ENCODE measurements around the gene C9orf50. TPM values are rescaled to one million over a fixed set of nuclear protein-coding genes. Genes with fewer than 3 reads are reported as not detected.

The C9orf50 gene
- total RNA-seq, 2 donors from 2014 or later = not detected

DNA sequence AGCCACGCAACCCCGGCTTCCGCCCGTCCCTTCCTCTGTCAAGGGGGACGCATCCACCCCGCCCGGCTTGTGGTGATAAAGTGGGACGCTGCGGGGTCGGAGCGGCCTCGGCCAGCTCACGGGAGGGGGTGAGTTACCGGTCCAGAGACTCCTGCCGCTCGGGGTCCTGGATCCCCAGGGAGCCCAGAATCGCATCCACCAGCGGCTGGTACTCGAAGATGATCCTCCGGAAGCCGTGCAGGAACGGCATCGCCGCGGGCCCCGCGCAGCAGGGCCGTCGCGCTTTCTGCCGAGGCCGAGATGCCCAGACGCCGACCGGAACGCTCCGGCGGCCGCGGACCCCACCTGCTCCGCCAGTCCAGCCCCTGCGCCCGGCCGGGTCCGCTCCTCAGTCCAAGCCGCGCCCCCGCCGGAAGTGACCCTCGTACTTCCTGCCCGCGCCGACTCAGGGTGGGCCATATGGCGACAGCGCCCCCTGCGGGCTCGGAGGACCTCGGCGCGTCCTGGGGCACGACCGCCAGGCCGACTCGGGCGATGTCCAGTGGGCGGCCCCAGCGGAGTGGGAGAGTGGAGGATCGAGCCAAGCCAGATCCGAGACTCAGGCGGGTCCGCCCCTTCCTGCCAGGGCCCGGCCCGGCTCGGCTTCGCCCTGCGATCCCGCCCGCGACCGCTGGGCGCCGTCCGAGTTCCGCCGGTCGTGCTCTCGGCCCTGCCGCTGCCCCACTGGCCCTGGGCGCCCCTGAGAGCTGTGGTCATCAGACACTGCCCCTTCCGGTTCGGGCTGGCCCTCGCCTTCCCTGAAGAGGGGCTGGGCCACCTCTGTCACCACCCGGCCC, 21.1 kb upstream of the C9orf50 start, which contains the start of gene ASB6:
TSS of gene ASB6 (minus strand) at position 402 of the 836 bp plus-strand sequence. CDS start at position 250, 152 bp downstream.
- H3K9ac ChIP-seq (ENCODE audit: low read depth in 2 of 2, low read length in 2 of 2) = peak within 1 kb of the TSS; percentile 88 to 89
- H3K36me3 ChIP-seq = peaks cover 7% of the 10 kb centered on the region
- no peaks in the 10 kb centered on the region for H3K27me3 ChIP-seq
- TF ChIP-seq, protein P1, sequence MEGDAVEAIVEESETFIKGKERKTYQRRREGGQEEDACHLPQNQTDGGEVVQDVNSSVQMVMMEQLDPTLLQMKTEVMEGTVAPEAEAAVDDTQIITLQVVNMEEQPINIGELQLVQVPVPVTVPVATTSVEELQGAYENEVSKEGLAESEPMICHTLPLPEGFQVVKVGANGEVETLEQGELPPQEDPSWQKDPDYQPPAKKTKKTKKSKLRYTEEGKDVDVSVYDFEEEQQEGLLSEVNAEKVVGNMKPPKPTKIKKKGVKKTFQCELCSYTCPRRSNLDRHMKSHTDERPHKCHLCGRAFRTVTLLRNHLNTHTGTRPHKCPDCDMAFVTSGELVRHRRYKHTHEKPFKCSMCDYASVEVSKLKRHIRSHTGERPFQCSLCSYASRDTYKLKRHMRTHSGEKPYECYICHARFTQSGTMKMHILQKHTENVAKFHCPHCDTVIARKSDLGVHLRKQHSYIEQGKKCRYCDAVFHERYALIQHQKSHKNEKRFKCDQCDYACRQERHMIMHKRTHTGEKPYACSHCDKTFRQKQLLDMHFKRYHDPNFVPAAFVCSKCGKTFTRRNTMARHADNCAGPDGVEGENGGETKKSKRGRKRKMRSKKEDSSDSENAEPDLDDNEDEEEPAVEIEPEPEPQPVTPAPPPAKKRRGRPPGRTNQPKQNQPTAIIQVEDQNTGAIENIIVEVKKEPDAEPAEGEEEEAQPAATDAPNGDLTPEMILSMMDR (IDR thresholded peaks at IDR 0.05) = peak; percentile 100
- peak within 1 kb of the TSS; percentile 99 for H3K4me3 ChIP-seq
- peak within 1 kb of the TSS; percentile 71 for H3K27ac ChIP-seq
- H3K9me3 ChIP-seq = no peaks in the 10 kb centered on the region
- intact Hi-C loops (cut with DNase I) = loop anchor here (2.0 kb wide), 1 partner anchor 141 kb away; no protein-coding TSS in a partner anchor
- DNase-seq = peak; percentile 99
- peaks cover 14% of the 10 kb centered on the region for H3K4me1 ChIP-seq

DNA sequence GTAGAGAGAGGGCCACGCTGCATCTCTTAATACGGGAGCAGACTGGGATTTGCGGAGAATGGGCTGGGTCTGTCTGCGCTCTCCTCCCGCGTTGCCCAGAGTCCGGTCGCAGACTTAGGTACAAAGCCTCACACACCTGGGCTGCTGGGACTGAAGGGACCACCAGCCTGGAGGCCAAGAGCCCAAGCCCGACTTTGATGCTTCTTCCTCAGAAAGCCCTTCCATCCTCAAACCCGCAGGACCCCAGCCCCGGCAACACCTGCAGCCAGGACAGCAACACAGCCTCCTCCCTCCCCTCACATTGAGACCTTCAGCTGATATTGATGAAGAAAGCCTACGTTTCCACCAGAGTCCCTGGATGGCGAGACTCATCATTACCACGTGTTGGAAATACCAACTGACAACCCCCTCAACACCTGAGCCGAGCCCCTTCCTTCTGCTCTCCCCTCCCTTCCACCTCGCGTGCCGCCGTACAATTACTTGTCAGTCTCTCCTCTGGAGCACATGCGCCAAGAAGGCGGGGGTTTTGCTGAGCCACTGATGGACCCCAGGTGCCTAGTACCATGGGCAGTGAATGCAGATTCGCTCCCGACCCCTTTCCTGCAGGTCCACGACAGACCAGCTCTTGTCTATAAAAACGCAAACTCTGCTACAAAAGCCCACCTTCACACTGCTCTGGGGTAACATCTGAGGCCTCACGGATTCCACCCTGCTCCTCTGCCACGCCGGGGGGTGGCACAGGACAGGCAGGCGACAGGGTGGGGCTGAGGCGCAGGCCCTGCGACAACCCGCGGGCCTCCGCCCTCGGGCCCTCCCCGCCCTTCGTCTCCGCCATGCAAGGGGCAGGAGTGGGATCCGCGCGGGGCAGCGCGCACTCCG, 20.2 kb upstream of the C9orf50 start:
- H3K36me3 ChIP-seq = peaks cover 9% of the 10 kb centered on the region
- TF ChIP-seq, protein P1 (IDR thresholded peaks at IDR 0.05) = no peak
- no peak for DNase-seq
- H3K9me3 ChIP-seq = no peaks in the 10 kb centered on the region
- peaks cover 14% of the 10 kb centered on the region for H3K4me1 ChIP-seq
- no peaks in the 10 kb centered on the region for H3K27me3 ChIP-seq
- H3K27ac ChIP-seq = peak overlapping the region; percentile 71
- H3K4me3 ChIP-seq = peak overlapping the region; percentile 99
- peak overlapping the region; percentile 88 to 89 for H3K9ac ChIP-seq (ENCODE audit: low read depth in 2 of 2, low read length in 2 of 2)
- intact Hi-C loops (cut with DNase I) = no loop called here

DNA sequence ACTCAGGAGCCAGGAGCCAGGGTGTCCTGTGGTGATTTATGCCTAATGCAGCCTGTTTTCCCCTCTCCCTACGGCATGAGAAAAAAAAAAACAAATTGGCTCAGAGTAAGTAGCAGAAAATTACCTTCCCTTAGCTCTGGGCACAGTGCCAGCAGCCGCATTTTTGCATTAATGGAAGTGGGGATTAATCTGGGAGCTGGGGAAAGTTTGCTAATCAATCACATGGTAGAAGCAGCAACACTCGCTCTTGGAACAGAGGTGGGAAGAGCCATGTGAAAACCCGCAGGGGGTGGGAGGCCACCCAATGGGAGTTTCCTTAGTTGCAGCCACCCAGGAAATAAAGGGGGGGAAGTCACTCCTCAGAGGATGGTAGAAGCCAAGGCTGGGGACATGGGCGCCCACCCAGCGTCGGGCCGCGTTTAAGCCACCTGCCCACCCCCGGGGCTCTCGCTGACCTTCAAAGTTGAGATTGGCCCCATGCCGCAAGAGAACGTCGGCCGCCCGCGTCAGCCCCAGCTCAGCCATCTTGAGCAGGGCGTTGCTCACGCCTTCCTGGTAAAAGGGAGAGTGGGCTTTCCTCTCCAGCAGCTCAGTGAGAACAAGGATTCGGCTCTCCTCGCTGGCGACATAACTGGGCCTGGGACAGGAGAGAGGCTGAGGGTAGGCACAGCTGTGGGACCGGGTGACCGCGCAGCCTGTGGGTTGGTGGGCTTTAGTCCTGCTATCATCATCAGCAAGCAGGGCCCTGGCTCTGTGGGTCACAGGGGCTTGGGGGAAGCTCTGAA, 19.4 kb upstream of the C9orf50 start:
- H3K4me1 ChIP-seq = peaks cover 14% of the 10 kb centered on the region
- H3K27ac ChIP-seq = no peak overlapping the region
- H3K9me3 ChIP-seq = no peaks in the 10 kb centered on the region
- no peak overlapping the region for H3K9ac ChIP-seq (ENCODE audit: low read depth in 2 of 2, low read length in 2 of 2)
- intact Hi-C loops (cut with DNase I) = no loop called here
- DNase-seq = no peak
- H3K27me3 ChIP-seq = no peaks in the 10 kb centered on the region
- H3K36me3 ChIP-seq = peaks cover 14% of the 10 kb centered on the region
- TF ChIP-seq, protein P1 (IDR thresholded peaks at IDR 0.05) = no peak
- peak overlapping the region; percentile 99 for H3K4me3 ChIP-seq

DNA sequence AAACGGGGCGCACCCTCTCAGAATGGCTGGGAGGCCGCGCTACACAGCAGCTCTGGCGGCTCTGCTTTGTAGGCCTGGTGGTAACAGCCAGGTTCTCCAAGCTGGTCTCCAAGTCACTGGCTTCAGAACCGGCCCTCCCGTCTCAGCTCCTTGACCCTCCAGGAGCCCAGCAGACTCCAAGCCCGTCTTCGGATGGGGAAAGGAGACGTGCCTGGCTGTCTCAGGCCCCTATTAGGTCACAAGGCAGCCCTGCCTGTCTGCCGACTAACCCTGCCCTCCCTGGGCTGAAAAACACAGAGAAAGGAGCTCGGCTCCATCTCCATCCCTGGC, 18.8 kb upstream of the C9orf50 start:
- intact Hi-C loops (cut with DNase I) = no loop called here
- TF ChIP-seq, protein P1 (IDR thresholded peaks at IDR 0.05) = no peak
- Histone ChIP-seq H3K4me3 (no peak overlapping the region), H3K4me1 (peaks cover 14% of the 10 kb centered on the region), H3K27me3 (no peaks in the 10 kb centered on the region), H3K9me3 (no peaks in the 10 kb centered on the region), H3K36me3 (peaks cover 19% of the 10 kb centered on the region), H3K9ac (ENCODE audit: low read depth in 2 of 2, low read length in 2 of 2) (no peak overlapping the region), H3K27ac (no peak overlapping the region)
- no peak for DNase-seq

Measured in colonic mucosa (tissue), 4 donors.